ENCODE results near the gene EMC9. TPM values are rescaled to one million over a fixed set of nuclear protein-coding genes. Genes with fewer than 3 reads are reported as not detected.

Gene EMC9
- total and polyA plus RNA-seq, 2 of the 8 experiments (the other 6 are each of a cell fraction or from before 2014, with no cell fraction given) = 38.4 to 47.2 TPM

- no peak for TF ChIP-seq HDAC2 (IDR thresholded peaks at IDR 0.05; ENCODE audit: borderline replicate concordance in 1 of 2, low read depth in 2 of 2, low read length in 2 of 2)
Observed at GRCh38 chr14:24095271-24096068, 45.9 kb downstream of the EMC9 start (continued).

Measured in H1 (cell line).